Left colon (tissue), 2 donors: Measurements from ENCODE around the gene ZNF697. TPM values are rescaled to one million over a fixed set of nuclear protein-coding genes. Genes with fewer than 3 reads are reported as not detected.
"Not testable (repeated sequence)": the region's sequence is repeated elsewhere in the genome, so short reads cannot be mapped to it uniquely, and the experiment has no call there.

Experiments
- ATAC-seq: fragments of 200-7000 bp; cut with Tn5 transposase; one replicate; pipeline ENCODE4 v1.9.1; 2020; ENCODE audit warnings: mild to moderate bottlenecking, moderate library complexity
- DNase-seq, 2 donors: peaks; one replicate each; pipeline ENCODE4 v3.0.0-alpha.2; 2020
- intact Hi-C, 2 donors: fragments of 100-400 bp; cut with DNase I in 1 of 2; cut with micrococcal nuclease in 1 of 2; formaldehyde crosslinking; loops; one replicate each; pipeline versions ENCODE4 v1.11.2 to v1.14.0; 2022; cut with DNase I, micrococcal nuclease
- long read RNA-seq: library from polyadenylated mRNA; unstranded; transcript quantifications from one replicate; pipeline ENCODE4 v2.0.0, GENCODE V29; 2021
- total RNA-seq, 2 donors: library from RNA; stranded (reverse); fragmentation: NEBNext Ultra II Directional; extraction: Animal tissue kit (Norgen Biotek cat#: 25700); gene quantifications; one replicate each; pipeline ENCODE4 v1.2.1, GENCODE V29; 2021
- donor health status: DM: no; HTN: no; CAD: no.
- donor health status: DM: yes; HTN: yes; CAD: no.

The ZNF697 gene
- 1 to 10 TPM; 2.0 to 3.1 TPM for total RNA-seq
- long read RNA-seq, partial matches to known transcripts: 0 of 1 reads
- long read RNA-seq, other reads (novel, unspliced or antisense): 1 of 1 reads

DNA sequence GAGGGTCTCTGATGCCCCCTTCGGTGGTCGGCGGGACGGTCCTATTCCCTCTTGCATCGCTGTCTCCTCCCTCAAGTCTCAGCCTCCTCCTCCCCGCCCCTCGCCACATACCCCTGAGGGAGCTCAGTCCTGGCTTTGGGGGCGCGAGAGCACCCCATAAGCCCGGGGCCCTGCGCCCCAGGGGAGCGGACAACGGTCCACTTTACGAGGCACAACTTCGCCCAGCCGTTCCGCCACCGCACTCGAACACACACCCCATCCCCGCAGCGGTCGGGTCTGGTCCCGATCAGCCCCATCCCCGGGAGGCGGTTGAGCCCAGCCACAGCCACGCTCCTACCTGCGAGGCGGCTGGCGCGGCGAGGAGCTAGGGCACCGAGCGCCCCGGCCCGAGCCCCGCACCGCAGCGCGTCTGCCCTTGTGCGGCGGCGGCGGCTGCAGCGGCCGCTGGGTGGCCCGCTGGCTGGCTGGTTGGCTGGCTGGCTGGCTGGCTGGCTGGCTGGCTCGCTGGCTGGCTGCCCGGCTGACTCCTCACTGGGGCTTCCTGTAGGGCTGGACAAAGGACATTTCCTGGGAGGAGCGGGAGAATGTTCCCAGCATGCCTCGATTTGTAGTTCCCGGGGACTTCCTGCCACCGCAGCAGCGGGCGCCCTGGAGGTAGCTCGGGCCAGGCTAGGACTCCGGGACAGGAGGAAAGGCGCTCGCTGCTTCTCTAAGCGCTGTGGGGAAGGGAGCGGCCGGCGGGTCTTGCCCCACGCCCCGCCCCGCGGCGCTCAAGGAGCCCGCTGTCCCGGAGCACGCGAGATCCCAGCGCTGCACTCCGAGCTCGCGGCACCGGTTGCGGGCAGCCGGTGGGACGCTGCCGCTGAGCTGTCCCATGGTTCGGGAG, at the start of gene ZNF697:
ZNF697 (minus strand) TSS at position 533 of the 886 bp plus-strand sequence. CDS start 22,166 bp downstream, outside the sequence.
- DNase-seq: peak; percentile 98
- ATAC-seq: peak; percentile 93

DNA sequence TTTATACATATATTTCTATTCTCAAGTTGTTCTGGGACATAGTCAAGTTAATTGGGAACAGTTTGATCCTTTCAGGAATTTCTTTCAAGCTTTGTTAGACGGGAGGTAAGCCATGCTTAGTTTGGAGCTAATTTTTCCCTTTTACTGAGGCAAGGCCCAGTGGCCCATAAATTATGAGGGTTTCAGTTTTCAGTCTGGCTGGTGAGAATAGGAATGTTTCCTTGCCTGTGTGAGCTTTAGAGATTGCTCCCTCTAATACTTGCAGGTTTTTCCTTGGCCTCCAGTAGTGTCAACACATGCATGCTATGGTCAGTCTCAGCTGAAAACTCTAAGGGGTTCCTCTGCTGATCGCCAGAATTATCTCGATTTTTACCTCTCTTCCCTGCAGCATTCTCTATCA, 49.5 kb upstream of the ZNF697 start:
- DNase-seq (no peak), ATAC-seq (no peak)
- intact Hi-C loops: no loop called here

More for the DNA sequence above, at the start of gene ZNF697:
- intact Hi-C loops: no loop called here

DNA sequence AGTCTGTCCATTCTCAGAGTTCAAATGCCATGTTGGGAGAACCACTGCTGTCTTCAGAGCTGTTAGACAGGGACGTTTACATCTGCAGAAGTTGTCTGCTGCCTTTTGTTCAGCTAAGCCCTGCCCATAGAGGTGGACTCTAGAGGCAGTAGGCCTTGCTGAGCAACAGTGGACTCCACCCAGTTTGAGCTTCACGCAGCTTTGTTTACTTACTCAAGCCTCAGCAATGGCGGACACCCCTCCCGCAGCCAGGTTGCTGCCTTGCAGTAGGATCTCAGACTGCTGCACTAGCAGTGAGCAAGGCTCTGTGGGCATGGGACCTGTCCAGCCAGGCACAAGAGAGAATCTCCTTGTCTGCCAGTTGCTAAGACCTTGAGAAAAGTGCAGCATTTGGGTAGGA, 48.8 kb upstream of the ZNF697 start:
- DNase-seq (peak in 1 of 2 donors; percentile 20), ATAC-seq (peak; percentile 96)
- intact Hi-C loops: not testable (repeated sequence)

DNA sequence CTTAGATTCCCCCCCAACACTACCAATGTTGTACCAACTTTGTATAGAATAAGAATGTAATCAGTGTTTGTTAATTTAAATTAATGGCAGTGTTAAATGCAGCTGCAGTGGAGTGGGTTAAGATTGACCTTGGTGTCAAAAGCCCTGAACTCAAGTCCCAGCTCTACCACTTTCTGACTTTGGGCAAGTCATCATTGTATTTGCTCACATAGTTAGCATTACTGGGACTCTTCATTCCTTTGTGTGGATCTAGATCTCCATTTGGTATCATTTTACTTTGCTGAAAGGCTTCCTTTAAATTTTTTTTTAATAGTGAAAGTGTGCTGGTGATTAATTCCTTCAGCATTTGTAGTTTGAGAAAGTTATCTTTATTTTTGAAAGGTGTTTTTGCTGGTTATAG, 41.4 kb upstream of the ZNF697 start:
- DNase-seq: no peak

DNA sequence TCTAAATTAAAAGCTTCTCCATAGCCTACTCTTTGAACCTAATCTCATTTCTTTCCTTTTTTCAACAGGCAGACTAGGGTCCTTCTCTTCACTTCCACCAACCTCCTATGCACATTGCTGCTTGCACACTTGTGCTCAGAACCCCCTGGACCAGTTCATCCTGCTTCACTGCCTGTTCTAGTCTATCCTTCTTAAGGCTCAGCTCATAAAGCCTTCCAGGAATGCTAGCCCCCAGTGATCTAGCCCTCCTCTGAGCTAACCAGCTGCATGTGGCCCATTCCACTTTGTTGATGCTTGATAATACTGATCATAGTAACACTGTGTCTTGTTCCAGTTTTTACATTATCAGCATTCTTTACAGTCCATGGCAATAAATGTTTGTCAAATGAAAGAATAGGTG, 40.7 kb upstream of the ZNF697 start:
- DNase-seq (no peak), ATAC-seq (no peak)
- intact Hi-C loops: no loop called here

More for the DNA sequence above, 41.4 kb upstream of the ZNF697 start:
- no peak for ATAC-seq
- intact Hi-C loops: no loop called here

- ATAC-seq: no peak
- intact Hi-C loops: no loop called here
- no peak for DNase-seq
Observed at GRCh38 chr1:119687434-119688079, 39.5 kb upstream of the ZNF697 start.

DNA sequence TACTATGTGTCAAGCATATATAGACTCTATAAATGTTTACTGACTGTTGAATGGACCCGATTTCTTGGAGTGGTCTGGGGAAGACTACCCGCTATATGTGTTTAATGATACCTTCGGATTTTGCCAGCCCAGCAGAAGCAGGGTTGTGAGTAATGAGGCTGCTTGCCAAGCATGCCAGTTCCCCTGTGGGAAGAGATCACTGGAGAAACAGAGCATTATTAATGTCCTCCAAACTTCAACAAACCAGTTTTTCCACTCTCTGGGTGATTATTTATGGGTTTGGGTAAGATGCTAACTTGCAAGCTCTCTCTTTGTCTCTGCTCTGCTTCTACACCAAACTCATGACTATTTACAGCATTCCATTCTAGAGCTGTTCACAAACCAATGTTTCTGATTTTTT, 38.6 kb upstream of the ZNF697 start:
- intact Hi-C loops: no loop called here
- no peak for ATAC-seq
- DNase-seq: no peak

- intact Hi-C loops: no loop called here
- no peak for ATAC-seq
Observed at GRCh38 chr1:119683893-119684292, 35.8 kb upstream of the ZNF697 start.

DNA sequence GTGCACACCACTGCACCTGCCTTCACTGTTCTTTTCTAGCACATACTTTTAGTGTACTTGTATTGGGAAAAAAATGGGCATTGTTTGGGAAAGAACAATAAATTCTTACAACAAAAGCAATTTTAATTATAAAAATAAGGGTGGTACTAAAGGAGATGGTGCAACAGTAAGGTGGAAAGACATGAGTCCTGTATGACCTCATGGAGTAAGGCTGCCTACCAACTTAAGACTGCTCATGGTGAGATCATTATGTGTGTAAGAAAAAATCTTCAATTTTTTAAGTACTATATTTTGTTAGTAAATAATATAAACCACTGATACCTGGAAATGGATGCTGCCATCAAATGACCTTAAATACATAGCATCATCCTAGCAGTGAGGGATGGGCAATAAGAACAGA, 34.1 kb upstream of the ZNF697 start:
- DNase-seq (no peak), ATAC-seq (no peak)
- intact Hi-C loops: no loop called here

More at GRCh38 chr1:119683893-119684292, 35.8 kb upstream of the ZNF697 start:
- no peak for DNase-seq

GRCh38 chr1:119681560-119681959, 33.5 kb upstream of the ZNF697 start:
- ATAC-seq (no peak), DNase-seq (no peak)
- intact Hi-C loops: no loop called here

GRCh38 chr1:119680723-119681122, 32.7 kb upstream of the ZNF697 start:
- intact Hi-C loops: no loop called here
- DNase-seq: no peak
- ATAC-seq: no peak

DNA sequence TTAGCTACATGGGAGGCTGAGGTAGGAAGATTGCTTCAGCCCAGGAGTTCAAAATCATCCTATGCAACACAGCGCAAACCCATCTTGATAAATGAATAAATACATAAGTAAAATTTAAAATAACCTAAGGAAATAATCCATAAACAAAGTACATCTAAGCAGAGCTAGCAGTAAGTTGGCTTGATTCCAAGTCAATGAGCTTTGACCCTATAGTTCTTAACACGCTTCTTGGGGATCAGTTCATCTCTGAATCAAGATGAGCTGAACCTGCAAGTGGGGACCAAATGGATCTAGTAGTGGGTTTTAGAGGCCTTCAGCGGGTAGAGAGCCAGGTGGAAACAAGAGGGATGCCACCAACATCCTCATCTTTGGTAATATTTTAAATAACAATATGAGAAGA, 32.1 kb upstream of the ZNF697 start:
- intact Hi-C loops: no loop called here
- DNase-seq (no peak), ATAC-seq (peak; percentile 27)

DNA sequence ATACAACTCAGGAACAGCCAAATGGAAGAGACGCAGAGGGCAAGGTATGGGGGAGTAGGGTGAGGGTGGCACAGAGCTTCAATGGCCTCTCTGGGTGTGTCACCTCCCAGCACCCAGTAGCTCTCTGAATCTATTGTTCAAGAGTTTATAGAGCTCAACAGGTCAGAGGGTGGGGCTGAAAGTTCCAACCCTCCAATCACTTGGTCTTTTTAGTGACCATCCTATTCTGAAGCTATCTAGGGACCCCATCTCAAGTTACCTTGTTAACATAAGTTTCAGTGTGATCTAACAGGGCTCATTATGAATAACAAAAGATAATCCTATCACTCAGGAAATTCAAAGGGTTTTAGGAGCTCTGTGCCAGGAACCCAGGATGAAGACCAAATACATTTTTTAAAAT, 31.2 kb upstream of the ZNF697 start:
- ATAC-seq: peak; percentile 73
- DNase-seq: no peak
- intact Hi-C loops: no loop called here

GRCh38 chr1:119676571-119677206, 28.6 kb upstream of the ZNF697 start:
- ATAC-seq: no peak

GRCh38 chr1:119675349-119676345, 27.6 kb upstream of the ZNF697 start:
- peak; percentile 74 for ATAC-seq
- DNase-seq: peak; percentile 71 to 90
- intact Hi-C loops: loop anchor here in 1 of 2 donors (2.0 kb wide), 1 partner anchor 63 kb away; no protein-coding TSS in a partner anchor

More at GRCh38 chr1:119676571-119677206, 28.6 kb upstream of the ZNF697 start:
- DNase-seq: no peak
- intact Hi-C loops: no loop called here

GRCh38 chr1:119674835-119675289, 26.8 kb upstream of the ZNF697 start:
- DNase-seq: peak; percentile 44 to 46
- intact Hi-C loops: loop anchor here in 1 of 2 donors (2.0 kb wide), 1 partner anchor 62 kb away; no protein-coding TSS in a partner anchor
- ATAC-seq: peak; percentile 91

GRCh38 chr1:119674111-119674526, 26.1 kb upstream of the ZNF697 start:
- DNase-seq: no peak
- ATAC-seq: no peak
- intact Hi-C loops: loop anchor here in 1 of 2 donors (2.0 kb wide), 1 partner anchor 61 kb away; no protein-coding TSS in a partner anchor
